Measurements from ENCODE around the gene IRF2BP2. TPM values are rescaled to one million over a fixed set of nuclear protein-coding genes. Genes with fewer than 3 reads are reported as not detected.

IRF2BP2 gene
- total and polyA plus RNA-seq, 2 of the 13 experiments (the other 11 are each of a cell fraction or from before 2014, with no cell fraction given) = 140 to 147 TPM

DNA sequence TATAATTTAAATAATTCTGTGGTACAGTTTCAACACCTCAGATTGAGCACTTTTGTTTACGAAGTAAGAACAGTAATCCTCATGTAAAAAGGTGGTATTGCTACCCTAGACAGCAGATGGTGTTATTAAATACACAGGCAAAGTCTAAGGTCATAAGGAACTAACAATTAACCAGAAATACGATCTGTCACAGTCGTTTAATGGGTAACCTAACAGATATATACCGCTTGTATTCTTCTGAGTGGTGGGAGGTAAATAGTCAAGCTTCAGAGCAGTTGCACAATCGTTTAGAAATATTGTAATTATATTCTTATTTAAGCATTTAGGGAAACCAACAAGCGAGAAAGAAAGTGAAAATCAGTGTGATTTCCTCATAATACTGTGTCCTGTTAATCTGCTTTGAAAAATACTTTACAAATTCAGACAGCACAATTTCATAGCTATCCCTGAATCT is 9.8 kb upstream of the IRF2BP2 start (continued):
- TF ChIP-seq ZNF18 (CRISPR knock-in tag; IDR thresholded peaks at IDR 0.05; ENCODE audit: insufficient replicate concordance) (no peak), GFI1 (CRISPR knock-in tag; IDR thresholded peaks at IDR 0.05; ENCODE audit: borderline replicate concordance) (no peak), ZBTB7A (CRISPR knock-in tag; IDR thresholded peaks at IDR 0.05) (no peak), KLF6 (CRISPR knock-in tag; IDR thresholded peaks at IDR 0.05) (peak; percentile 57; the same call in 1 of the 2 replicates), ZEB1 (IDR thresholded peaks at IDR 0.05; ENCODE audit: insufficient replicate concordance, low read depth) (no peak), ZNF557 (CRISPR knock-in tag; IDR thresholded peaks at IDR 0.05) (no peak), SKIL (CRISPR knock-in tag; IDR thresholded peaks at IDR 0.05; ENCODE audit: borderline replicate concordance) (no peak; the same call in 1 of the 2 replicates), IRF1 (CRISPR knock-in tag; IDR thresholded peaks at IDR 0.05; ENCODE audit: low read depth) (no peak), USF2 (IDR thresholded peaks at IDR 0.05; ENCODE audit: low read depth, low read length) (no peak), USF2 (CRISPR knock-in tag; IDR thresholded peaks at IDR 0.05; ENCODE audit: borderline replicate concordance) (no peak), ELF4 (CRISPR knock-in tag; IDR thresholded peaks at IDR 0.05; ENCODE audit: borderline replicate concordance) (0 out of 2 replicates have a peak, but pooled peaks have one; percentile 44), ZBTB2 (CRISPR knock-in tag; IDR thresholded peaks at IDR 0.05; ENCODE audit: low read depth) (no peak), CCAR2 (optimal IDR thresholded peaks at IDR 0.05; ENCODE audit: low read depth, low read length) (no peak), GATA4 (IDR thresholded peaks at IDR 0.05; ENCODE audit: borderline replicate concordance, low read depth) (peak; percentile 57; the same call in 1 of the 2 replicates), ADNP (CRISPR knock-in tag; IDR thresholded peaks at IDR 0.05) (no peak)
- TF ChIP-seq, protein P1, sequence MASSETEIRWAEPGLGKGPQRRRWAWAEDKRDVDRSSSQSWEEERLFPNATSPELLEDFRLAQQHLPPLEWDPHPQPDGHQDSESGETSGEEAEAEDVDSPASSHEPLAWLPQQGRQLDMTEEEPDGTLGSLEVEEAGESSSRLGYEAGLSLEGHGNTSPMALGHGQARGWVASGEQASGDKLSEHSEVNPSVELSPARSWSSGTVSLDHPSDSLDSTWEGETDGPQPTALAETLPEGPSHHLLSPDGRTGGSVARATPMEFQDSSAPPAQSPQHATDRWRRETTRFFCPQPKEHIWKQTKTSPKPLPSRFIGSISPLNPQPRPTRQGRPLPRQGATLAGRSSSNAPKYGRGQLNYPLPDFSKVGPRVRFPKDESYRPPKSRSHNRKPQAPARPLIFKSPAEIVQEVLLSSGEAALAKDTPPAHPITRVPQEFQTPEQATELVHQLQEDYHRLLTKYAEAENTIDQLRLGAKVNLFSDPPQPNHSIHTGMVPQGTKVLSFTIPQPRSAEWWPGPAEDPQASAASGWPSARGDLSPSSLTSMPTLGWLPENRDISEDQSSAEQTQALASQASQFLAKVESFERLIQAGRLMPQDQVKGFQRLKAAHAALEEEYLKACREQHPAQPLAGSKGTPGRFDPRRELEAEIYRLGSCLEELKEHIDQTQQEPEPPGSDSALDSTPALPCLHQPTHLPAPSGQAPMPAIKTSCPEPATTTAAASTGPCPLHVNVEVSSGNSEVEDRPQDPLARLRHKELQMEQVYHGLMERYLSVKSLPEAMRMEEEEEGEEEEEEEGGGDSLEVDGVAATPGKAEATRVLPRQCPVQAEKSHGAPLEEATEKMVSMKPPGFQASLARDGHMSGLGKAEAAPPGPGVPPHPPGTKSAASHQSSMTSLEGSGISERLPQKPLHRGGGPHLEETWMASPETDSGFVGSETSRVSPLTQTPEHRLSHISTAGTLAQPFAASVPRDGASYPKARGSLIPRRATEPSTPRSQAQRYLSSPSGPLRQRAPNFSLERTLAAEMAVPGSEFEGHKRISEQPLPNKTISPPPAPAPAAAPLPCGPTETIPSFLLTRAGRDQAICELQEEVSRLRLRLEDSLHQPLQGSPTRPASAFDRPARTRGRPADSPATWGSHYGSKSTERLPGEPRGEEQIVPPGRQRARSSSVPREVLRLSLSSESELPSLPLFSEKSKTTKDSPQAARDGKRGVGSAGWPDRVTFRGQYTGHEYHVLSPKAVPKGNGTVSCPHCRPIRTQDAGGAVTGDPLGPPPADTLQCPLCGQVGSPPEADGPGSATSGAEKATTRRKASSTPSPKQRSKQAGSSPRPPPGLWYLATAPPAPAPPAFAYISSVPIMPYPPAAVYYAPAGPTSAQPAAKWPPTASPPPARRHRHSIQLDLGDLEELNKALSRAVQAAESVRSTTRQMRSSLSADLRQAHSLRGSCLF (CRISPR knock-in tag; IDR thresholded peaks at IDR 0.05; ENCODE audit: borderline replicate concordance) = no peak

Measured in HepG2 (cell line).